DMS 273 (cell line): Measurements from ENCODE around the gene DAPK3.
A peak's percentile ranks its signal among the peaks of the same experiment; 100 is the strongest.
"Not testable (repeated sequence)": the region's sequence is repeated elsewhere in the genome, so short reads cannot be mapped to it uniquely, and the experiment has no call there.

Source experiments
- DNase-seq: peaks from one replicate; lab custom pipeline; 2025; ENCODE audit not compliant: unreplicated experiment; lab: John Stamatoyannopoulos, UW

The DAPK3 gene

GRCh38 chr19:3970808-3971598 is at the start of gene DAPK3:
DAPK3 (minus strand) TSS chr19:3971099; CDS start chr19:3969735, 1,364 bp downstream.
- DNase-seq: peak; percentile 99

- DNase-seq: no peak
These were observed 48.7 kb upstream of the DAPK3 start for GRCh38 chr19:4019578-4019977.

GRCh38 chr19:4018775-4019504 is 48.0 kb upstream of the DAPK3 start:
- DNase-seq: no peak

DNA sequence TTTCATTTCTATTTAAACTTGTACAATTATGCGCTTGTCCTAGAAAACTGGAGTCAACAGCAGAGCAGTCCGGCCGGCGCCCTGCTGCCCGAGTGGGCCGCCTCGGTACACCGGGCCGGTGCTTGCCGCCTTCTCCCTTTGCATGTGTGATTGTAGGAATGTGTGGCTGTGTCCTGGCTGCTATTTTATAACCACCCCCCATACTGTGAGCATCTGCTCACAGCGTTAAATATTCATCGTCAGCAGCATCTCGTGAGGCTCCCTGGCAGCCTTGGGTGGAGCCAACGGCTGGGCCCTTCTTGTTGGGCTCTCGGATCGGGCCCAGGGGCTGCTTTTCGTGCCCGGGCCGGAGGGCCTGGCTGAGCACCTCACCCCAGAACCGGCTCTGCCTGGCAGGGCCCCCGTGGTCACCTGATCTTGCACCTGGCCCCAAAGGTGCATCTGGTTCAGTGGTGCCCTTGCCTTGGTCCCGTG is 47.3 kb upstream of the DAPK3 start:
- peak; percentile 92 for DNase-seq

GRCh38 chr19:4016903-4017638 is 46.2 kb upstream of the DAPK3 start:
- no peak for DNase-seq

DNA sequence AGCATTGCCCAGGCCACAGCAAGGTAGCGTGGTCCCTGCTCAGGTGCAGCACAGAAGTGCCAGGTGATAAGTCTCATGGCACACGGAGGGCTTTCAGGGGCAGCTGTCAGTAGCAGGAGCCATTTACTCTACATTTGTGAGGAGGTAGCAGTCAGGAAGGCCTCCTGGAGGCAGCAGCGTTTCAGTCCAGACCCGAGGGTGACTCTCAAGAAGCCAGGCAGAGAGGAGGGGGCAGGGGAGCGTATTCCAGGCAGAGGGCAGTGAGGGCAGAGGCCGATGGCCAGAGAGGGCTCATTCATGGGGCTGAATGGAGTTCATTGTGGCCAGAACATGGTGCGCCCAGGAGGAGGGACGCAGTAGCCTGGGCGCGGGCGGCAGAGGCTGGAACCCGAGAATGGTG is 45.6 kb upstream of the DAPK3 start:
- no peak for DNase-seq

DNA sequence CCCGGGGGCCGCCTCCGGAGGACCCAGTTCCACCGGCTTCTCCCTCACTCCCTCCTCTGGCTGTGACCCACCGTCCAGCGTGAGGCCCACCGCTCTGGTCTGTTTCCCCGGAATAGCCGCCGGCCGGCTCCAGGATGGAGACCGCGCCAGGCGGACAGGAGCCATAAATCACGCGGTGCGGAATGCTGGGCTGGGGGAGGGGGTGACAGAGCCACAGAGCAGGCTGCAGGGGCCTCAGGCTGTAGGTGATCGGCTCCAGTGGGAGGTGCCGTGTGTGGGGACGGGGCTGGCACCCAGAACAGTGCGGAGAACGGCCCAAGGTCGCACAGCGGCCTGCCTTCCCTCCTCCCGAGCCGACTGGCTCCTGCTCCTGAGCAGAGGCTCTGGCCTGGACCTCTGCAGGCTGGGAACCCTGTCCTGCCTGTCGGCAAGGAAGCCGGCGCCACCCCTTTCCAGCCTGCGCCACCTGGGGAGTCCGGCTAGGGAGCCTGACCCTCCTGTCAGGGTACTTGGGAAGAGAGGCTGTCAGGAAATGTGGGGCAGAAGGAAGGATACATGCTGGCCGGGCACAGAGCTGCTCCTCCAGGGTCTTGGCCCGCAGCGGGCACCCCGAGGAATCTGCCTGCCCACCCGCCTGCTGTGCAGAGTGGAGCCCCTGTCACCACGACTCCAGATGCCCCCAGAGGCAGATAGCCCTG is 45.0 kb upstream of the DAPK3 start:
- no peak for DNase-seq

DNA sequence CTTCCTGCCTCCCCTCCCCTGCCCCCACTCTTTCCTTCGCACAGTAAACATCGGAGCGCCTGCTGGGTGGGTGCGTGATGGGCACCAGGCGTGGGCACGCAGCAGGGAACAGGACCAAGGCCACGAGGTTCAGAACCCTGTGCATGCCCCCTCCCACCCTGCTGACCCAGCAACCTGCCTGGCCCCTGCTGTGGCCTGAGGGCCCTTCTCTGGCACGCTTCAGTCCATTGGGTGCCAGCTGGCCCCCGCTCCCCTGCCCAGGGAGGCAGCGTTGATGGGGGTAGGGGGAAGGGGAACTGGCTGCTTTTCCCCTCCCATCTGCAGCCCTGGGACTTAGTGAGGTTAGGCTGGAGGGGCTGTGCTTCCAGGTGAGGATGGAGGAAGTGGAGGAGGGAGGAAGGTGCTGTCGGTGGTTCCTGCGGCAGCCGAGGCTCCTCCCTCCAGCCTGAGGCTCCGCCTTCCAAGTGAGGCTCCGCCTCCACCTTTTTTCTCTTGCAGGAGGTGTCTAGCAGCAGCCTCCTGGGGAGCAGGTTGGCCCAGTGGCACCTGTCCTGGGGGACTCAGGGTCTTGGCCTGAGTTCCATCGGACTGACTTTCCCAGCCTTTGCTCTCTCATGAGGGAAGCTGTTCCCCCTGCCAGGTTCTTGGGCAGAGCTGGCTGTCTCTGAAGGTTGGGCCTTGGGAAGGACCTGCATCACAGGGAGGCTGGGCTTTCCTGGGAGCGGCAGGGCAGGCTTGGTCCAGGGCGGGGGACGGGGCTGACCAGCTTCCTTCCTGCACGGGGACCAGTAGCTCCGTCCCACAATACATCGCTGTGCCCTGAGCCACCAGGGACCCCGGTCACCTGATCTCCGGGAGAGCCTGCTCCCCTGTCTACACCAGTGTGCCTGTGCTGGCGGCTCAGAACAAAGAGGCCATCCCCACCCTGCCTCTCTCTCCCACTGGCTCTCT is 43.9 kb upstream of the DAPK3 start:
- DNase-seq: no peak

DNA sequence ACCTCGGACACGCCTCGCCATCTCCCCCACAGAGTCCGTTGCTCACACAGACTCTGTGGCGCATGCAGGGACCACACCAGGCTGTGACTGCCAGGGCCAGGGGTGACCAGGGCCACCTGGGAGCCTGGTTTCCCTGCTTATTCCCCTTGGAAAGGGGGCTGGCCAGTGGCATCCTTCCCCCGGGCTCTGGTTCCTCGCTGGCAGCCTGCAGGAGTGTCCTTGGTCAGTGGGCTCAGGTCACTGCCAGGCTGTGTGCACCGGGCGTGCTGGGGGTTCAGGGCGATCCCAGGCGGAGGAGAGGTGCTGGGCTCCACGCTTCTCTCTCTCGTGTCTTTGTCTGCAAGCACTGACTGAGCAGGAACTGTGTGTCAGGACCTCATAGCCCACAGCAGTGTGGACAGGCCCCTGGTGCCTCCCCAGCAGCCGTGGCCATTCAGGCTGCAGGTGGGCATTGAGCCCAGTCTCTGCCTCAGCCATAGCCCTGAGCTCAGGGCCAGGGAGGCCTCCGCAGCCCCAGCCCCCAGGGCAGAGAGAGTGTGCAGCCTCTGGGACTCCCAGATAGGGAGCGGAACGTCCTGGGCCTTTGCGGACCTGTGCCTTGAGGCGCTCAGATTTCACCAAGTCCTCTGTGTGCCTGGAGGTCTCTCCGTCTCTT is 43.1 kb upstream of the DAPK3 start:
- DNase-seq: no peak

DNA sequence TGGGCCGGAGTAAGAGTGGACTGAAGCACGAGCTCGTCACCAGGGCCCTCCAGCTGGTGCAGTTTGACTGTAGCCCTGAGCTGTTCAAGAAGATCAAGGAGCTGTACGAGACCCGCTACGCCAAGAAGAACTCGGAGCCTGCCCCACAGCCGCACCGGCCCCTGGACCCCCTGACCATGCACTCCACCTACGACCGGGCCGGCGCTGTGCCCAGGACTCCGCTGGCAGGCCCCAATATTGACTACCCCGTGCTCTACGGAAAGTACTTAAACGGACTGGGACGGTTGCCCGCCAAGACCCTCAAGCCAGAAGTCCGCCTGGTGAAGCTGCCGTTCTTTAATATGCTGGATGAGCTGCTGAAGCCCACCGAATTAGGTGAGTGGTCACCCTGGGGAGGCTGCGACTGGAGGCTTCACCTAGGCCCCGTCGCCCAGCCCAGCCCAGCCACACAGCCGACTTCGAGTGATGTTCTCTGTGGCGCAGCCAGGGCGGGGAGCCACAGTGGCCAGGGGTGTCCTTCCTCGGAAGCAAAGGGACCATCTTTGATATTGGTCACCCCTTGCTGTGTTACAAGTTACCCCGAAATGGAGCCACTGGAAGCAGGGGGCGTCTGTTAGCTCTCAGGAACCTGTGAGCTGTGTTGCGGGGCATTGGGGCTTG is 42.2 kb upstream of the DAPK3 start:
- no peak for DNase-seq

DNA sequence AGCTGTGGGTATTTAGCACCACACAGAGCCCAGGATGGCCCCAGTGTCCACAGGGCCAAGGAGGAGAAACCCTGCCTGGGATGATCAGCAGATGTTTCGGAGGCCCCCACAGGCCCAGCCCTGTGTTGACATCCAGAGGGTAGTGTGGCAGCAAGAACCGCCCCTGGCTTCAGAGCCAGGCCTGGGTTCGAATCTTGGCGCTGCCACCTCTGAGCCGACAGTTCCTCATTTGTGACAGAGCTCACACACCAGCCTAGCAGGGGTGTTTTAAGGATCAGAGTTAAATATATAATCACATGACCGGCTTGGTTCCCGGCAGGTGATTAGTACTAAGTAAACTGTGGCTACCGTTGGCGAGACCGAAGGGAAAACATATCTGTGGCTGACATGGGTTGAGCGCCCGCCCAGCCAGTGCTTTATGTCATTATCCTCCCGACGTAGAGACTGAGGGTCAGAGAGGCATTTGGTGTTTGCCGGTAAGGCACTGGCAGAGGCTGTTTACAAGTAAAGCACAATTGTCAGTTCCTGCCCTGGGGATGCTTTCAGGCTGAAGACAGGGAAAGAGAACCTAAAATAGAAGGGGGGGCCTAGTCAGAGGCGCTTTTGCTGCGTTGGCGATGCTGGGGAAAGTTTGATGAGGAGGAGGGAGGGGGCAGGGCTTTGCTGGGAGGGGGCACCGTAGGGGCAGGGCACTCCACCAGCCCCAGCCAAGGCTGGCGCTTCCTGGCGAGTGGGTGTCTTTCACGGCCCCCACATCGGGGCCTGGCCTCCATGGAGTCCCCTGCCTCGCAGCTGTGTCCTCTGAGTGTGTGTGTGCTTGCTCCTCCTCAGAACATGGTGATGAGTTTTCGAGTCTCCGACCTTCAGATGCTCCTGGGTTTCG is 41.4 kb upstream of the DAPK3 start:
- DNase-seq: no peak

DNA sequence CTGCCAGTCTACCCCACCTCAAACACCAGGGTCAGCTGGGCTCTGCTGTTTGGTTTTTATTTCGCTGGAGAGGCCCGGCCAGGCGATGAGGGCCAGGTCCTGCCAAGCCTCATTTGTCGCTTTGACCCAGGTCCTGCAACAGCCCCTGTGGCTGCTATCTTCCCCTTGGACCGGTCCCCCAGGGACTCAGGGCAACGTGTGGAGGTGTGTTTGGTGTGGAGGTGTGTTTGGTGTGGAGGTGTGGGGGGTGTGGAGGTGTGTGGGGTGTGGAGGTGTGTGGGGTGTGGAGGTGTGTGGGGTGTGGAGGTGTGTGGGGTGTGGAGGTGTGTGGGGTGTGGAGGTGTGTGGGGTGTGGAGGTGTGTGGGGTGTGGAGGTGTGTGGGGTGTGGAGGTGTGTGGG is 40.5 kb upstream of the DAPK3 start:
- not testable (repeated sequence) for DNase-seq

- no peak for DNase-seq
These were observed 39.9 kb upstream of the DAPK3 start for GRCh38 chr19:4010808-4011110.

- DNase-seq: peak; percentile 93
These were observed 39.3 kb upstream of the DAPK3 start for GRCh38 chr19:4009990-4010807.

DNA sequence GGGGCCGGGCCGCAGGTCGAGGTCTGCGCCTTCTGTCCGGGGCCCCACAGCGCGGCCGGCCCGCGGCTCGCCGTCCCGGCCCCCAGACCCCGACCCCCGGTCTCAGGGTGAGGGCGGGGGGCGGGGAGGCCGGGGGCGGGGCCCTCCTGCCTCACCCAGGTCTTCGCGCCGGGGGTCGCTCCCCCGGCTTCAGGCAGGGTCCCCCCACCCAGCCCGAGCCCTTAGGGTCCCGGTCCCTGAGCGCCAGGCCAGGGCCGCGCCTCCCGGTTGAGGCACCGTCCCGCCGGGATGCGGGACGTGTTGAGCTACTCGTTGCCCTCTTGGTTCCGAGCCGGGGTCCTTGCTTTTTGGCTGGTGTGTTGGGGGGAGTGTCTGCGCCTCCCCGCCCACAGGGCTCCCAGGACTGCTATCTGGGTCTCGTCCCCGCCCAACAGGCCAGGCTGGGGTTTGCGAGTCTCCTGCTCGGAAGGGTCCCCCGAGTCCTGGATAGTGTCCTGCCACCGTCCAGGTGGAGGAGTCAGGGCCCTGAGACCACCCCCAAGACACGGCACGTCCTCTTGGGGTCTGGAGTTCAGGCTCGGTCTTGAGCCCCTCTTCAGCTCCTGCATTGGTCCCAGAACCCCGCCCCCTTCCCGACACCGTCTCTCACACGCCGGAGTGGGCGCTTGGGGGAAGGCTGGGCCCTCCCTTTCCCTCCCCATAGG is 37.1 kb upstream of the DAPK3 start:
- peak; percentile 66 for DNase-seq

DNA sequence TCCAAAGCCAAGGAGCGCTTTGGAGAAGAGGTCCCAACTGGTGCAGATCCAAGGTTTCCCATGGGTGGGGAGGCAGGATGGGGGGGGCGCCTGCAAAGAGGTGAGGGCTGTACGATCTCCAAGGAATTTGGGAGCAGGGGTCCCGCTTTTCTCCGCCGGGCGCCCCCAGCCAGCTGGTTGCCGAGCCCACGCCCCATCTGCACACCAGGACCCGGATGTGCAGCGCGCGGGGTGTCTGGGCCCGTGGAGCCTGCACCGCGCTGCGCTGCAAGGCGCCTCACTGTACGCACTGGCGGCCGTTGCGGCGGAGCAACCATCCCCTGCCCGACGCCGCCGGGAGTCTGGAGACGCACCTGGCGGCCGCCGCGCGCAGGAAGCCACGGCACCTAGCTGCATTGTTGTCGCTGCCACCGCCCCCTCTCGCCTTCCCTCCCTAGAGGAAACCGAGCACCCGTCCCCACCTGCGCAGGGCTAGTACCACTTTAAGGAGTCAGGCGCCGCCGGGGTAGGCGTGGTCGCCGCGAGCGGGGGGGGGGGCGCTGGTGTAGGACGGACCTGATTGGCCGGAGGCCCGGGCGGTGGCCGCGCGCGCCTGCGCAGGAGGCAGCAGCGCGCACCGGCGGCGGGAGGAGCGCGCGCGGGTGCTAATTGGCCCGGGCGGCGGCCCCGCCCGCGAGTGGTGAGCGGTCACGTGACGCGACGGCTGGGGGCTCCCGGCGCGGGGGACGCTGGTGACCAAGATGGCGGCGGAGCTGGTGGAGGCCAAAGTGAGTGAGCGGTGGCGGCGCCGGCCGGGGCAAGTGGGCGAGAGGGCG is 36.3 kb upstream of the DAPK3 start, which contains the start of gene PIAS4:
PIAS4 (plus strand) TSS at position 716 of the 815 bp plus-strand sequence; CDS start at position 741, 25 bp downstream.
- DNase-seq: peak; percentile 99
